Ascending aorta (tissue), 2 donors: ENCODE data around the gene BAHCC1. TPM values are rescaled to one million over a fixed set of nuclear protein-coding genes. Genes with fewer than 3 reads are reported as not detected.

ENCODE experiments used
- DNase-seq, 2 donors: peaks; one replicate each; pipeline ENCODE4 v3.0.0-alpha.2; 2019; ENCODE audit warnings: low spot score in 2 of 2
- H3K27ac ChIP-seq, 2 donors: fragments of 200-600 bp; sonication (generic); one replicate each; pipeline ENCODE4 v1.5.1; 2016 to 2017; ENCODE audit warnings: mild to moderate bottlenecking in 1 of 2
- H3K27me3 ChIP-seq: fragments of 200-600 bp; sonication (generic); one replicate; pipeline ENCODE4 v1.5.1; 2017
- H3K36me3 ChIP-seq, 2 donors: fragments of 200-600 bp; sonication (generic); one replicate each; pipeline ENCODE4 v1.5.1; 2016
- H3K4me1 ChIP-seq, 2 donors: fragments of 200-600 bp; sonication (generic); one replicate each; pipeline ENCODE4 v1.5.1; 2016 to 2017; ENCODE audit warnings: mild to moderate bottlenecking in 1 of 2
- H3K4me3 ChIP-seq, 2 donors: fragments of 200-600 bp; sonication (generic); one replicate each; pipeline ENCODE4 v1.5.1; 2016 to 2017; ENCODE audit warnings: mild to moderate bottlenecking in 1 of 2
- H3K9me3 ChIP-seq, 2 donors: fragments of 200-600 bp; sonication (generic); one replicate each; pipeline ENCODE4 v1.5.1; 2016
- CTCF ChIP-seq, 3 experiments: fragments of 200-600 bp in 2 of 3; fragments of 450-650 bp in 1 of 3; sonication (generic) in 2 of 3; IDR thresholded peaks; one replicate each; pipeline ENCODE4 v1.5.1; 2016 to 2019; ENCODE audit warnings: antibody characterized with exemption in 3 of 3, mild to moderate bottlenecking in 1 of 3, moderate library complexity in 1 of 3
- intact Hi-C: fragments of 100-400 bp; cut with DNase I; formaldehyde crosslinking; loops from one replicate; pipeline ENCODE4 v1.15.1; 2023
- total RNA-seq: library from RNA; depleted of rRNA; stranded (reverse); fragments of >200 nt; gene quantifications from one replicate; pipeline ENCODE4 v1.1.0, GENCODE V29; 2016

The BAHCC1 gene
- total RNA-seq, 1 donor from 2014 or later, result 29.1 TPM

GRCh38 chr17:81388091-81388611, 7.1 kb upstream of the BAHCC1 start:
- Histone ChIP-seq H3K4me1 (peaks cover 13 to 39% of the 10 kb centered on the region in 2 donors), H3K27me3 (no peaks in the 10 kb centered on the region), H3K9me3 (no peaks in the 10 kb centered on the region), H3K27ac (peak overlapping the region; percentile 89 to 93), H3K36me3 (no peaks in the 10 kb centered on the region), H3K4me3 (peak overlapping the region; percentile 79 to 89)
- no peak for TF ChIP-seq CTCF (IDR thresholded peaks at IDR 0.05)
- intact Hi-C loops, result no loop called here
- DNase-seq, result no peak

GRCh38 chr17:81388612-81389367, 6.5 kb upstream of the BAHCC1 start:
- H3K4me1 ChIP-seq, result peaks cover 13 to 39% of the 10 kb centered on the region in 2 donors
- no peaks in the 10 kb centered on the region for H3K27me3 ChIP-seq
- intact Hi-C loops, result no loop called here
- no peak overlapping the region for H3K4me3 ChIP-seq
- H3K9me3 ChIP-seq, result no peaks in the 10 kb centered on the region
- H3K36me3 ChIP-seq, result no peaks in the 10 kb centered on the region
- no peak for DNase-seq
- TF ChIP-seq CTCF (IDR thresholded peaks at IDR 0.05), result no peak
- peak overlapping the region; percentile 89 to 93 for H3K27ac ChIP-seq

- Histone ChIP-seq H3K27ac (peak overlapping the region; percentile 93 to 97), H3K36me3 (no peaks in the 10 kb centered on the region), H3K4me1 (peaks cover 17 to 40% of the 10 kb centered on the region in 2 donors), H3K4me3 (no peak overlapping the region), H3K9me3 (no peaks in the 10 kb centered on the region), H3K27me3 (no peaks in the 10 kb centered on the region)
- no peak for TF ChIP-seq CTCF (IDR thresholded peaks at IDR 0.05)
- no peak for DNase-seq
- intact Hi-C loops, result no loop called here
Measured at GRCh38 chr17:81389585-81389984, 5.7 kb upstream of the BAHCC1 start.

- intact Hi-C loops, result no loop called here
- H3K9me3 ChIP-seq, result no peaks in the 10 kb centered on the region
- no peak for DNase-seq
- H3K27me3 ChIP-seq, result no peaks in the 10 kb centered on the region
- TF ChIP-seq CTCF (IDR thresholded peaks at IDR 0.05), result no peak
- peak overlapping the region; percentile 43 to 97 for H3K27ac ChIP-seq
- H3K4me1 ChIP-seq, result peaks cover 17 to 43% of the 10 kb centered on the region in 2 donors
- H3K4me3 ChIP-seq, result no peak overlapping the region
- no peaks in the 10 kb centered on the region for H3K36me3 ChIP-seq
Measured at GRCh38 chr17:81390029-81390872, 5.0 kb upstream of the BAHCC1 start.

- peaks cover 17 to 43% of the 10 kb centered on the region in 2 donors for H3K4me1 ChIP-seq
- intact Hi-C loops, result no loop called here
Measured at GRCh38 chr17:81390873-81391255, 4.4 kb upstream of the BAHCC1 start.

More at GRCh38 chr17:81390873-81391255, 4.4 kb upstream of the BAHCC1 start:
- Histone ChIP-seq H3K27ac (peak overlapping the region; percentile 93 to 97), H3K27me3 (no peaks in the 10 kb centered on the region), H3K9me3 (no peaks in the 10 kb centered on the region), H3K36me3 (no peaks in the 10 kb centered on the region), H3K4me3 (no peak overlapping the region)
- no peak for DNase-seq
- no peak for TF ChIP-seq CTCF (IDR thresholded peaks at IDR 0.05)
